Measurements from ENCODE around the gene CENATAC. TPM values are rescaled to one million over a fixed set of nuclear protein-coding genes. Genes with fewer than 3 reads are reported as not detected.
A peak's percentile ranks its signal among the peaks of the same experiment; 100 is the strongest.
"Not testable (repeated sequence)": the region's sequence is repeated elsewhere in the genome, so short reads cannot be mapped to it uniquely, and the experiment has no call there.

The CENATAC gene
- total RNA-seq, 4 donors from 2014 or later, result 77.3 to 158 (median 88.0) TPM

DNA sequence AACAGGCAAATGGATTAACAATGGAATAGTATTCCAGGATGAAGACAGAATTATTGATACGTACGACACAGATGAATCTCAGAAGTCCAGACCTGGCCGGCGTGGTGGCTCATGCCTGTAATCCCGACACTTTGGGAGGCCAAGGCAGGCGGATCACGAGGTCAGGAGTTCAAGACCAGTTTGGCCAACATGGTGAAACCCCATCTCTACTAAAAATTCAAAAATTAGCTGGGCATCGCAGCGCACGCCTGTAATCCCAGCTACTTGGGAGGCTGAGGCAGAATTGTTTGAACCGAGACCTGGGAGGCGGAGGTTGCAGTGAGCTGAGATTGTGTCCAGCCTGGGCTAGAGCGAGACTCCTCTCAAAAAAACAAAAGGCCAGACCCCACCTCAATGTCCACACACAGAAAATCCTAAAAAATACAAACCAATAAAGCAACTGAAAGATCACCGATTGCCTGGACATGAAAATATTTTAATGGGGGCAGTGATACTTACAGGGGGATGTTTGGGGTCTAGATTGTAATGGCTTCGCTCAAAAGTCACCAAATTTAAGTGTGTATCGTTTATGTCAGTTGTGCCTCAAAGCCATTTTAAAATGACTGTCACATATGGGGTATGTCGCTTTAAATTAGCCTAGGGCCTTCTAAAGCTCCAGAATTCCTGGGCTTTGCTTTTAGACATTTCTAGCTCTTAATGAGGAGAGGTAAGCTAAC is 16.4 kb downstream of the CENATAC start:
- TF ChIP-seq, protein P1, sequence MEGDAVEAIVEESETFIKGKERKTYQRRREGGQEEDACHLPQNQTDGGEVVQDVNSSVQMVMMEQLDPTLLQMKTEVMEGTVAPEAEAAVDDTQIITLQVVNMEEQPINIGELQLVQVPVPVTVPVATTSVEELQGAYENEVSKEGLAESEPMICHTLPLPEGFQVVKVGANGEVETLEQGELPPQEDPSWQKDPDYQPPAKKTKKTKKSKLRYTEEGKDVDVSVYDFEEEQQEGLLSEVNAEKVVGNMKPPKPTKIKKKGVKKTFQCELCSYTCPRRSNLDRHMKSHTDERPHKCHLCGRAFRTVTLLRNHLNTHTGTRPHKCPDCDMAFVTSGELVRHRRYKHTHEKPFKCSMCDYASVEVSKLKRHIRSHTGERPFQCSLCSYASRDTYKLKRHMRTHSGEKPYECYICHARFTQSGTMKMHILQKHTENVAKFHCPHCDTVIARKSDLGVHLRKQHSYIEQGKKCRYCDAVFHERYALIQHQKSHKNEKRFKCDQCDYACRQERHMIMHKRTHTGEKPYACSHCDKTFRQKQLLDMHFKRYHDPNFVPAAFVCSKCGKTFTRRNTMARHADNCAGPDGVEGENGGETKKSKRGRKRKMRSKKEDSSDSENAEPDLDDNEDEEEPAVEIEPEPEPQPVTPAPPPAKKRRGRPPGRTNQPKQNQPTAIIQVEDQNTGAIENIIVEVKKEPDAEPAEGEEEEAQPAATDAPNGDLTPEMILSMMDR (IDR thresholded peaks at IDR 0.05), result no peak
- TF ChIP-seq EP300 (IDR thresholded peaks at IDR 0.05), result no peak
- TF ChIP-seq POLR2A (IDR thresholded peaks at IDR 0.05), result no peak
- no peaks in the 10 kb centered on the region for H3K9me3 ChIP-seq
- H3K36me3 ChIP-seq, result peaks cover 5 to 71% (median 48%) of the 10 kb centered on the region in 3 donors
- no peak overlapping the region for H3K27ac ChIP-seq
- no peak overlapping the region for H3K4me3 ChIP-seq
- H3K27me3 ChIP-seq, result no peaks in the 10 kb centered on the region
- WGBS, 2 donors, result 91 to 93% methylated on average over 17 of the region's 17 CpGs
- no peak for DNase-seq (ENCODE audit: low spot score in 2 of 2)
- peaks cover 0 to 28% (median 15%) of the 10 kb centered on the region in 4 donors for H3K4me1 ChIP-seq

DNA sequence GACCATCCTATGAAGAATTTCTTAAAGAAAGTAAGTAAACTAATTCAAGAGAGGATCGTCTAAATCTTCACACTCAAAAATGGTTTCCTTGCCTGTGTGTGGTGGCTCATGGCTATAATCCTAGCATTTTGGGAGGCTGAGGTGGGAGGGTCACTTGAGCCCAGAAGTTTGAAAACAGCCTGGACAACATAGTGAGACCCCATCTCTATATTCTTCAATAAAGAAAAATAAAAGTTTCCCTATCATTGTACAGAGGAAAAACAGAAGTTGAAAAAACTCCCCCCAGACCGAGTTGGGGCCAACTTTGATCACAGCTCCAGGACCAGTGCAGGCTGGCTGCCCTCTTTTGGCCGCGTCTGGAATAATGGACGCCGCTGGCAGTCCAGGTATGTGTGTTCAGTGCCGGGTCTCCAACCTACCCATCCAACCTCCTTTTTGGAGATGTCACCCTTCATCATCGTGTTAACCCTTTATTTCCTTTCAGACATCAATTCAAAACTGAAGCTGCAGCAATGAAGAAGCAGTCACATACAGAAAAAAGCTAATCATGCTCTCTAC is 17.2 kb downstream of the CENATAC start:
- Histone ChIP-seq H3K27me3 (no peaks in the 10 kb centered on the region), H3K4me1 (peaks cover 0 to 35% (median 20%) of the 10 kb centered on the region in 4 donors), H3K36me3 (peaks cover 5 to 65% (median 48%) of the 10 kb centered on the region in 3 donors), H3K27ac (no peak overlapping the region), H3K9me3 (no peaks in the 10 kb centered on the region), H3K4me3 (no peak overlapping the region)
- no peak for DNase-seq (ENCODE audit: low spot score in 2 of 2)
- no peak for TF ChIP-seq POLR2A (IDR thresholded peaks at IDR 0.05)
- WGBS, 2 donors, result 70 to 76% methylated on average over 8 of the region's 8 CpGs

DNA sequence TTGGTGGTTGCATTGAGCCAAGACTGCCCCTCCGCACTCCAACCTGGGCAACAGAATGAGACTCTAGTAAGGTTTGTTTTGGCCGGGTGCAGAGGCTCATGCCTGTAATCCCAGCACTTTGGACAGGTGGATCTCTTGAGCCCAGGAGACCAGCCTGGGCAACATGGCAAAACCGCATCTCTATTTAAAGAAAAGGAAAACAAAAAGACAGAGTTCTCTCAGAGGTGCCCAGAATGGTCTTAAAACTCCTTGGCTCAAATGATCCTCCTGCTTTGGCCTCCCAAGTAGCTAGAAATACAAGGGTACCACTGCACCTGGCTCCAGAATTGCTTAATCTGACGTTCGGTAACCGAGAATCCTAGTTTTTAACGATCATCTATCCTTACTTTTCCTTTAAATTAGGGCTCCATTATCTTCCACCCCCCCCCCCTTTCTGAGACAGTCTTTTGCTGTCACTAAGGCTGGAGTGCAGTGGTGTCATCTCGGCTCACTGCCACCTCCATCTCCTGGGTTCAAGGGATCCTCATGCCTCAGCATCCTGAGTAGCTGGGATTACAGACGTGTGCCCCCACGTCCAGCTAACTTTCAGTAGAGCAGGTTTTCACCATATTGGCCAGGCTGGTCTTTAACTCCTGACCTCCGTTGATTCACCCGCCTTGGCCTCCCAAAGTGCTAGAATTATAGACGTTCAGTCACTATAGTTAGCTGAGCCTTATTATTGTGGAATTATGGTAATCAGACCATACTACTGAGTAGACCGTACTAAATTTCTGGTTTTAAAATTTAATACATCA is 18.5 kb downstream of the CENATAC start:
- H3K9me3 ChIP-seq, result no peaks in the 10 kb centered on the region
- no peak for DNase-seq (ENCODE audit: low spot score in 2 of 2)
- peak overlapping the region in 2 of 4 donors; percentile 97 for H3K27ac ChIP-seq
- H3K27me3 ChIP-seq, result no peaks in the 10 kb centered on the region
- TF ChIP-seq, protein P1 (IDR thresholded peaks at IDR 0.05), result no peak
- TF ChIP-seq POLR2A (IDR thresholded peaks at IDR 0.05), result no peak
- TF ChIP-seq EP300 (IDR thresholded peaks at IDR 0.05), result no peak
- peaks cover 5 to 61% (median 40%) of the 10 kb centered on the region in 3 donors for H3K36me3 ChIP-seq
- peaks cover 0 to 48% (median 28%) of the 10 kb centered on the region in 4 donors for H3K4me1 ChIP-seq
- no peak overlapping the region for H3K4me3 ChIP-seq
- WGBS, 2 donors, result 74 to 77% methylated on average over 14 of the region's 14 CpGs

DNA sequence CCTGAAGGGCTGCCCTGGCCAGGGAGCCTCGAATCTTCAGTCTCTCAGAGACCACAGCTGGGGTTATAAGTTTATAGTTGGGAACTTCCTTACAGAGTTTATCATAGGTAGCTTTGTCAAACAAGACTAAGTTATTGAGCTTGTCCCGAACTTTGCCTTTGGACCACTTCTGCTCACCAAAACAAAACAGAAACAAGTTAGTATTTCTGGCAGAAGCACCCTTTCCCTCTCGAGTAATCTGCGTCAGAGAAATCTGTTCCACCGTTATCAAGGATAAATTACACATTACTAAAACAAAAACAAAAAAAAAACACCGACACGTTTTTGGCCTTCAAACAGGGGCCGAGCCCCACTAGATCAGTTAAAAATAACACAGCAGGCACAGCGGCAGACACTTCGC is 19.4 kb downstream of the CENATAC start:
- peak overlapping the region; percentile 85 to 97 (median 94) for H3K27ac ChIP-seq
- peaks cover 0 to 54% (median 29%) of the 10 kb centered on the region in 4 donors for H3K4me1 ChIP-seq
- not testable (repeated sequence) for H3K9me3 ChIP-seq; H3K27me3 ChIP-seq; DNase-seq (ENCODE audit: low spot score in 2 of 2)
- H3K4me3 ChIP-seq, result peak overlapping the region; percentile 76 to 100 (median 94)
- peaks cover 5 to 61% (median 39%) of the 10 kb centered on the region in 3 donors for H3K36me3 ChIP-seq
- WGBS, 2 donors, result 3 to 4% methylated on average over 10 of the region's 10 CpGs

DNA sequence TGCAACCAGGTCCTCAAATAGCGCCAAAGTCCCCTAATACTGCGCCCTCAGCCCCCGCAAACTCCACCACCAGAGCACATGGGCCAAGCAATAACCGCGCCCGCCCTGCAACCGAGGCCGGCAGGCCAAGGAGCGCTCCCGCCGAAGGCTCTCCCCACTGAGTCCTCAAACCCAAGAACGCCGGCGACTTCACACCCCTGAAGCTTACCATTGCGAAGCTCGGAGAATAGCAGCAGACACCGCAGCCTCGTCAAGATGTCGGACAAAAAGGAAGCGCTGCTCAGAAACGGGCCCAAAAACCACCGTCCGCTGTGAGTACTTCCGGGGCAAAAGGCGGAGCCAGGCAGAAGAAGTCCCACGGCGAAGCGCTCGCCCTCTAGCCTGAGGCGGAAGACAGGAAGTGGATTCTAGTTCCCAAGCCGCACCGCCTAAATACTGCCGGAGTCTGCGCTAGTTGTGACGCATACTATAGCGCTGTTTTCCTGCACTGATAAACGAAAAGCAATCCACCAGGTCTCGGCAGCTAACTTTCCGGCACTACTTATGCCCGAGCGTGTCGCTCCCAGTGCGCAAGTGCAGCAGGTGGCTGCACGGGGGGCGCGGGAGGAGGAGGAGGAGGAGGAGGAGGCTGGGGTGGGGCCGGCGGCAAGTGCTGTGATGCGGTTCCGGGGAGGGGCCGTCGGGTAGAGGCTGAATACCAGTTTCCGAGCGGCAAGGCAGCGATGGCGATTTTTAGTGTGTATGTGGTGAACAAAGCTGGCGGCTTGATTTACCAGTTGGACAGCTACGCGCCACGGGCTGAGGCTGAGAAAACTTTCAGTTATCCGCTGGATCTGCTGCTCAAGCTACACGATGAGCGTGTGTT is 20.4 kb downstream of the CENATAC start, which contains the start of the genes RPS25 and TRAPPC4:
Gene RPS25 (minus strand): TSS at position 270 of the 865 bp plus-strand sequence. CDS start 59 bp downstream, at position 211.
Gene TRAPPC4 (plus strand): TSS at position 693 of the 865 bp plus-strand sequence. CDS start 30 bp downstream, at position 723.
- Histone ChIP-seq H3K27ac (peak within 1 kb of the TSS; percentile 85 to 97 (median 94)), H3K9me3 (no peaks in the 10 kb centered on the region), H3K4me3 (peak within 1 kb of the TSS; percentile 76 to 100 (median 94)), H3K27me3 (no peaks in the 10 kb centered on the region), H3K4me1 (peaks cover 0 to 54% (median 29%) of the 10 kb centered on the region in 4 donors), H3K36me3 (peaks cover 5 to 61% (median 38%) of the 10 kb centered on the region in 3 donors)
- 0% methylated on average over 58 to 62 of the region's 63 CpGs for WGBS, 2 donors
- peak; percentile 90 to 92 for DNase-seq (ENCODE audit: low spot score in 2 of 2)
- TF ChIP-seq EP300 (IDR thresholded peaks at IDR 0.05) (peak; percentile 79 to 95), POLR2A (IDR thresholded peaks at IDR 0.05) (peak; percentile 31 to 64)
- TF ChIP-seq, protein P1 (IDR thresholded peaks at IDR 0.05), result peak in 2 of 5 experiments; percentile 20 to 49

Data from tibial nerve (tissue), 4 donors.